Measurements from ENCODE around the gene ERLEC1.

DNA sequence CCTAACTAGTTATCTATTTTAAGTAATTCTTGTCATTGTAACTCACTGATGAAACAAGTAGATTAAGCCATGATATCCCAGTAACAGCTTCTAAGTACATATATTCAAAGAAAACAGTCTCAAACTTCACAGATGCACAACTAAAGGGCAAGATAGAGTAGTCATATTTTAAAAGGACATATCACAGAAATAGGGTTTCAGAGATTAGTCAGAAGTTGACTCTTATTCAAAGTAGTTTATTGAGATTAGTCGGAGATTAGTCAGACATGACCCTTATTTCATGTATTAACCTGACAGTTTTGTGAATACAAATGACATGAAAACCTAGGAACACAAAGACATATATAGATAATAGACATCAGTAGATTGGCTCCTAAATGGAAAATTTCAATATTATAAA is 35.1 kb upstream of the ERLEC1 start:
- TF ChIP-seq, protein P1, sequence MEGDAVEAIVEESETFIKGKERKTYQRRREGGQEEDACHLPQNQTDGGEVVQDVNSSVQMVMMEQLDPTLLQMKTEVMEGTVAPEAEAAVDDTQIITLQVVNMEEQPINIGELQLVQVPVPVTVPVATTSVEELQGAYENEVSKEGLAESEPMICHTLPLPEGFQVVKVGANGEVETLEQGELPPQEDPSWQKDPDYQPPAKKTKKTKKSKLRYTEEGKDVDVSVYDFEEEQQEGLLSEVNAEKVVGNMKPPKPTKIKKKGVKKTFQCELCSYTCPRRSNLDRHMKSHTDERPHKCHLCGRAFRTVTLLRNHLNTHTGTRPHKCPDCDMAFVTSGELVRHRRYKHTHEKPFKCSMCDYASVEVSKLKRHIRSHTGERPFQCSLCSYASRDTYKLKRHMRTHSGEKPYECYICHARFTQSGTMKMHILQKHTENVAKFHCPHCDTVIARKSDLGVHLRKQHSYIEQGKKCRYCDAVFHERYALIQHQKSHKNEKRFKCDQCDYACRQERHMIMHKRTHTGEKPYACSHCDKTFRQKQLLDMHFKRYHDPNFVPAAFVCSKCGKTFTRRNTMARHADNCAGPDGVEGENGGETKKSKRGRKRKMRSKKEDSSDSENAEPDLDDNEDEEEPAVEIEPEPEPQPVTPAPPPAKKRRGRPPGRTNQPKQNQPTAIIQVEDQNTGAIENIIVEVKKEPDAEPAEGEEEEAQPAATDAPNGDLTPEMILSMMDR (conservative IDR thresholded peaks at IDR 0.05; ENCODE audit: low read depth, low read length): no peak
- no peak for TF ChIP-seq EZH2 (IDR thresholded peaks at IDR 0.05; ENCODE audit: low read length, unreplicated experiment)

Data from PC-3 (cell line).